Measurements from ENCODE around the gene LANCL2. TPM values are rescaled to one million over a fixed set of nuclear protein-coding genes. Genes with fewer than 3 reads are reported as not detected.

The LANCL2 gene
- total RNA-seq, 4 donors from 2014 or later: 12.6 to 23.3 (median 18.6) TPM

DNA sequence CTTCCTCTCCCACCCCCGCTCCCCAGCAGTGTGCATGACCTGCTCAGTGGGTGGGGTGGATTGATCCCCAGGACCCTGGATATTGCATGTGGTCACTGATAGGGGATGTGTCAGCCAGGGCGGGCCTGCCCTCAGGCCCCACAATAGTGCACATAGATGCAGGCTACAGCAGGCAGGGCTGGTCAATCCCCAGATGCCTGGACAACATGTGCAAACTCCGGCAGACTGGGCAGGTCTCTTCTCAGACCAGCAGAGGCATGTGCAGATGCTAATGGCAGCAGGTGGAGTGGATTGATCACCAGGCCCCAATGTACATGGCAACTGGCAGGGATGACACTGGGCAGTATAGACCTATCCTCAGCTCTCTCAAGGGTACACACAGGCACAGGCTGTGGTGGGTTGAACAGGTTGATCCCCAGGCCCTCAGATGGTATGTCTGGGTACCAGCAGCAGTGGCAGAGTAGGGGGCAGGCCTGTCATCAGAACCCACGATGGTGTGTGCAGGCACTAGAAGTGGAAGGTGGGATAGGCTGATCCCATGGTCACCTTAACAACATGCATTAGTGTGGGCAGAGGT lies 98.6 kb downstream of the LANCL2 start:
- ATAC-seq (ENCODE audit: low FRiP score) (no peak), DNase-seq (ENCODE audit: low spot score) (no peak)
- TF ChIP-seq, protein P1, sequence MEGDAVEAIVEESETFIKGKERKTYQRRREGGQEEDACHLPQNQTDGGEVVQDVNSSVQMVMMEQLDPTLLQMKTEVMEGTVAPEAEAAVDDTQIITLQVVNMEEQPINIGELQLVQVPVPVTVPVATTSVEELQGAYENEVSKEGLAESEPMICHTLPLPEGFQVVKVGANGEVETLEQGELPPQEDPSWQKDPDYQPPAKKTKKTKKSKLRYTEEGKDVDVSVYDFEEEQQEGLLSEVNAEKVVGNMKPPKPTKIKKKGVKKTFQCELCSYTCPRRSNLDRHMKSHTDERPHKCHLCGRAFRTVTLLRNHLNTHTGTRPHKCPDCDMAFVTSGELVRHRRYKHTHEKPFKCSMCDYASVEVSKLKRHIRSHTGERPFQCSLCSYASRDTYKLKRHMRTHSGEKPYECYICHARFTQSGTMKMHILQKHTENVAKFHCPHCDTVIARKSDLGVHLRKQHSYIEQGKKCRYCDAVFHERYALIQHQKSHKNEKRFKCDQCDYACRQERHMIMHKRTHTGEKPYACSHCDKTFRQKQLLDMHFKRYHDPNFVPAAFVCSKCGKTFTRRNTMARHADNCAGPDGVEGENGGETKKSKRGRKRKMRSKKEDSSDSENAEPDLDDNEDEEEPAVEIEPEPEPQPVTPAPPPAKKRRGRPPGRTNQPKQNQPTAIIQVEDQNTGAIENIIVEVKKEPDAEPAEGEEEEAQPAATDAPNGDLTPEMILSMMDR (IDR thresholded peaks at IDR 0.05): no peak

DNA sequence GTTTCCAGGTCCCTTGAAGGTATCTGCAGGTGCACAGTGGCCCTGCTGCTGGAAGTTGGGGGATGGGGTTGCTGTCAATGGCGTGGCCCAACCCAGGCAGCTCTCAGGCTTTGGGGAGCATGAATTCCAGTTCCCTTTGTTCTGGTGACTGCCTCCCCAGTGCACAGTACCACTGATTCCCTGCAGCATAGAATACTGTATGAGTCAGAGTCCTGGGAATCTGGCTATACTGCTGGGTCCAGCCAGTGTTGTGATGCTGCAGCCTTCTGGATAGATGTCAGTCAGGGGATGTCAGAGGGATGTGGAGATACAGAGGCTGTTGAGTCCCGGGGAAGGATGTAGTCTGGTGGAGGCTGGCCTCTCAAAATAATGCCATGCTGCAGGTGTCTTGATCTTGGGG lies 99.3 kb downstream of the LANCL2 start:
- DNase-seq (ENCODE audit: low spot score) (no peak), ATAC-seq (ENCODE audit: low FRiP score) (no peak)
- TF ChIP-seq, protein P1 (IDR thresholded peaks at IDR 0.05): no peak

DNA sequence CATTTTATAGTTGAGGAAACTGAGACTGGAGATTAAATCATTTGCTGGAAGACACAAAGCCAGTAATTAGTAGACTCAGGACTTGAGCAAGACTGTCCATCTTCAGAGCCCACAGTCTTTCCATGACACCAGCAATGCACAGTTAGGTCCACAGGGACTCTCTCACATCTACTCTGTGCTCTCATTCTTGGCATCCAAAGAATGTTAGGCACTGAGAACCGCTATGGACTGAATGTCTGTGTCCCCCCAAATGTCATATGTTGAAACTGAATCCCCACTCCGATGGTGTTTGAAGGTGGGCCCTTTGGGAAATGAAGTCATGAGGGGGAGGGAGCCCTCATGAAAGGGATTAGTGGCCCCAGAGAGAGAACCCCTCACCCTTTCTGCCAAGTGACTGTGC lies 100.6 kb downstream of the LANCL2 start:
- TF ChIP-seq, protein P1 (IDR thresholded peaks at IDR 0.05): no peak
- no peak for DNase-seq (ENCODE audit: low spot score)
- no peak for ATAC-seq (ENCODE audit: low FRiP score)

DNA sequence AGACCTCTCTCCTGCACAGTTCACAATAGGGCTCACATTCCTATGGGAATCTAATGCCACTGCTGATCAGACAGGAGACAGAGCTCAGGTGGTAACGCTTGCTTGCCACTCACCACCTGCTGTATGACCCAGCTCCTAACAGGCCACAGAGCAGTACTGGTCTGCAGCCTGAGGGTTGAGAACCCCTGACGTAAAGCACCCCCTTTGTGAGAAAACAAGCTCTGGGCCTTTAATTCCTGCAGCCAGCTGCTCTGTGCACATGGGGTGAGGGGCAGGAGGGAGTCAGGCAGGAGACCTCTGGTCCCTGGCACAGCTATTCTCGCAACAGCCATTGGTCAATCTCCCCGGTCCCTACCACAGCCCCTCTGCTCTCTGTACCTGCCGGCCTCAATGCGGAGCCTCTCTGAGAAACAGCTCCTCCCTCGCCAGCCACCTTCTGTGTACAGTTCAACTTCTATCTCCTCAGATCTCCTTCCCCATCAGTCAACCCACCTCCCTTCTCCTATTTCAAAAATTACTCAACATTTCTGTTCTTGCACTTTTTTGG lies 102.0 kb downstream of the LANCL2 start:
- DNase-seq (ENCODE audit: low spot score) (no peak), ATAC-seq (ENCODE audit: low FRiP score) (no peak)
- TF ChIP-seq, protein P1 (IDR thresholded peaks at IDR 0.05): no peak

DNA sequence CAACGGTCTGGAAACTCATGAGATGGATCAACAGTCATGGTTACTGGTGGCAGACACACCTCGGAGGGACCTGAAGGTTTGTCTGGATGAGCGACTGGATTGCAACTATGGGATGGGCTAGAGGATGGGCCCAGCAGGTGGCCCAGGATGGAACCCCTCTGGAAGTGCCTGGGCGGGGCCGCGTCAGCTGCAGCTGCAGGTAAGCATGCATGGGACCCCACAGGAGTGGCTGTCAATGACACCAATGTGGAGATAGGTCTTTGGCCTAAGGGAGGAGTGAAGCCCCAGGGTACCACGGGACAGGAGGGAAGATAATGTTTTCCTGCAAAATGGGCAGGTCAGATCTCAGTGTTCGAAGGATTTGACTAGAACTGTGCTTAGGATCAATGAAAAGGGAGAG lies 103.4 kb downstream of the LANCL2 start:
- DNase-seq (ENCODE audit: low spot score) (no peak), ATAC-seq (ENCODE audit: low FRiP score) (no peak)
- TF ChIP-seq, protein P1 (IDR thresholded peaks at IDR 0.05): no peak

DNA sequence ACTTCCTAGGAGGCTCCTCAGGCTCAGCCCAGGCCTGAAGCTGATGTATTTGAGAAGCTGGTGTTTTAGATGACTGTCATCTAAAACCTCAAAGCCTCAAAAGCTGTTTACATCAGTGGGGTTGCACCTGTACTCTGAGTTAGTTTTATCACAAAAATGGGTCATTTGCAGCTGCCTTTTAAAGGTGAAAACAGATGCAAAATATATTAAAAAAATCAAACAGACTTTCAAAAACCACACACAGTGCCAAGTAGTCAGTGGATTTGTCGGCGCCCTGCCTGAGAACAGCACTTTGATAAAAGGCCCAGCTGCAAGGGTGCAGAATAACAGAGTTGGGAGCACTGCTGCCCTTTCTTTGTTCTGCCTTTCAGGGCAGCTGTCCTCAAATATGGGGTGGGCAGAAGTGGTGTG lies 104.1 kb downstream of the LANCL2 start:
- TF ChIP-seq, protein P1 (IDR thresholded peaks at IDR 0.05): no peak
- no peak for DNase-seq (ENCODE audit: low spot score)
- no peak for ATAC-seq (ENCODE audit: low FRiP score)

DNA sequence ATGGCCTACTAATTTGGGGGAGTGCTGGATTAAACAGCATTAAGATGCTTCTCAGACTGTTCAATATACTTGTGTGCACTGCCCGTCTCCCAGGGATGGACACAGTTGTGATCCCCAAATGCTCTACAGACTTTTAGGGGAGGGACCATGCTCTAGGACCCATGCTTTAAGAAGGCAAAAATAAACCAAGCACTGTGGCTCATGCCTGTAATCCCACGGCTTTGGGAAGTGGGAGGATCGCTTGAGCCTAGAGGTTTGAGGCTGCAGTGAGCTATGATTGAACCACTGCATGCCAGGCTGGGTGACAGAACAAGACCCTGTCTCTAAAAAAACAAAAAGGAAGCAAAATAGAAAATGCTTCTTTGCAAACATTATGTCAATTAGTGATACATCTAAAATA lies 104.6 kb downstream of the LANCL2 start:
- TF ChIP-seq, protein P1 (IDR thresholded peaks at IDR 0.05): no peak
- no peak for DNase-seq (ENCODE audit: low spot score)
- ATAC-seq (ENCODE audit: low FRiP score): no peak
